Panc1 (cell line): ENCODE data around the gene ZNF443. TPM values are rescaled to one million over a fixed set of nuclear protein-coding genes. Genes with fewer than 3 reads are reported as not detected.

Source experiments
- ATAC-seq: fragments of 200-7000 bp; cut with Tn5 transposase; 2 replicates; pipeline ENCODE4 v1.9.1; 2020; ENCODE audit warnings: mild to moderate bottlenecking, moderate library complexity
- BruUV-seq: library from RNA; stranded (reverse); fragments of 400-500 nt; replicated peaks from 2 replicates; lab custom pipeline; 2021; lab: Mats Ljungman, UMichigan
- CTCF ChIA-PET: fragments of 300-600 bp; sonication (Branson Sonifier 250); formaldehyde crosslinking; loops from one replicate; lab custom pipeline; 2022; ENCODE audit warnings: antibody characterized with exemption; lab: Charles Lee
- POLR2A ChIA-PET: fragments of 300-600 bp; sonication (Branson Sonifier 250); formaldehyde crosslinking; loops from one replicate; lab custom pipeline; 2022; ENCODE audit warnings: antibody characterized with exemption; lab: Charles Lee
- DNase-seq: peaks from one replicate; pipeline ENCODE4 v3.0.0-alpha.2; 2010; ENCODE audit warnings: low read depth, low spot score
- H3K27ac ChIP-seq: 2 replicates; pipeline ENCODE4 v1.5.1; 2011; ENCODE audit warnings: mild to moderate bottlenecking, low read length, inconsistent platforms
- H3K27me3 ChIP-seq: fragments of 200-500 bp; sonication (Bioruptor generic); 2 replicates; pipeline ENCODE4 v1.6.0; 2014; ENCODE audit warnings: low read length, inconsistent platforms; ENCODE audit not compliant: control insufficient read depth, insufficient read depth
- H3K36me3 ChIP-seq: fragments of 200-500 bp; sonication (Bioruptor generic); 2 replicates; pipeline ENCODE4 v1.5.1; 2014; ENCODE audit warnings: inconsistent platforms, mild to moderate bottlenecking, low read length, moderate library complexity; ENCODE audit not compliant: control insufficient read depth, insufficient read depth
- H3K4me1 ChIP-seq: 2 replicates; pipeline ENCODE4 v1.5.1; 2011; ENCODE audit warnings: inconsistent platforms, mild to moderate bottlenecking, low read length, moderate library complexity; ENCODE audit not compliant: control insufficient read depth, insufficient read depth
- H3K4me3 ChIP-seq, 2 experiments: 2 replicates each; pipeline ENCODE4 v1.5.1; 2011 to 2012; ENCODE audit warnings: low read depth in 2 of 2, low read length in 2 of 2, mild to moderate bottlenecking in 2 of 2, inconsistent platforms in 1 of 2, moderate library complexity in 1 of 2
- H3K9me3 ChIP-seq: fragments of 200-500 bp; sonication (Bioruptor generic); 2 replicates; pipeline ENCODE4 v1.5.1; 2014; ENCODE audit warnings: low read depth, mild to moderate bottlenecking, inconsistent platforms, low read length, moderate library complexity; ENCODE audit not compliant: control insufficient read depth, insufficient read depth
- POLR2AphosphoS5 ChIP-seq: IDR thresholded peaks from 2 replicates; pipeline ENCODE4 v1.6.1; 2012; ENCODE audit warnings: mild to moderate bottlenecking, low read depth, low read length, moderate library complexity
- SIN3A ChIP-seq: IDR thresholded peaks from 2 replicates; pipeline ENCODE4 v1.6.1; 2012; ENCODE audit warnings: low read depth, mild to moderate bottlenecking, low read length, moderate library complexity, borderline replicate concordance; ENCODE audit not compliant: insufficient read depth
- TCF7L2 ChIP-seq: IDR thresholded peaks from 2 replicates; pipeline ENCODE4 v1.6.1; 2011; ENCODE audit warnings: mild to moderate bottlenecking, low read depth, low read length, inconsistent platforms
- in situ Hi-C: cut with HindIII; loops from 2 replicates; pipeline ENCODE4 v1.10.0; 2016; ENCODE audit warnings: low sequenced_read_pairs, low pct_unique_long_range_greater_than_20kb
- intact Hi-C: fragments of 100-400 bp; cut with micrococcal nuclease; formaldehyde crosslinking; loops from one replicate; pipeline ENCODE4 v1.10.0; 2022; ENCODE audit not compliant: unreplicated experiment
- total RNA-seq: library from RNA; stranded (reverse); gene quantifications from one replicate; pipeline ENCODE4 v1.2.1, GENCODE V29; 2021; ENCODE audit not compliant: unreplicated experiment
- TF ChIP-seq, protein P1 (sequence below): fragments of 450-650 bp; IDR thresholded peaks from 2 replicates; pipeline ENCODE4 v1.5.1; 2017; ENCODE audit warnings: mild to moderate bottlenecking
- TF ChIP-seq, protein P2 (sequence below), 2 experiments: IDR thresholded peaks; 2 replicates each; pipeline ENCODE4 v1.6.1; 2011 to 2012; ENCODE audit warnings: low read depth in 2 of 2, control low read depth in 1 of 2, low read length in 1 of 2, mild to moderate bottlenecking in 1 of 2, moderate library complexity in 1 of 2; ENCODE audit not compliant: insufficient read depth in 1 of 2

Gene ZNF443
- total RNA-seq, 1 experiment from 2014 or later: 6.0 TPM

DNA sequence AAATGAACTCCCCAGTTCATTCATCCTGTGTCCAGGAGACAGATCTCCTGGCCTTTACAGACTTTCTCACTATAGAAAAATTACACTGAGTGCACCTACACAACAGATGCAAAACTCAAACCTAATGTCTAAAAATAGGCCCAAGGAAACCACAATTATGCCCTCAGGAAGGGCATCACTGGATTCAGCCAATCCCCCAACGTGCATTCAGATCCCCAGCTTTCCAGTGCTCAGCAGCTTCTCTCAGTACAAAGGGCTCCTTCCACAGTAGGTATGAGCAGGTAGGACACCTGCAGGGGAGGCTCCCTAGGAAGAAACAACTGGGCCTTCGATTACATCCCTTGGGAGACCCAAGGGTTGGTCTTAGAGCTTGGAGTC, 41.7 kb upstream of the ZNF443 start:
- ChIA-PET POLR2A (no interaction called here), CTCF (interaction anchor here (0.7 kb wide), 1 partner anchor 309 kb away, joined by 6 read pairs; no protein-coding TSS in a partner anchor)
- H3K36me3 ChIP-seq: no peaks in the 10 kb centered on the region
- no peak overlapping the region for H3K4me3 ChIP-seq
- H3K27me3 ChIP-seq: no peaks in the 10 kb centered on the region
- DNase-seq: no peak
- intact Hi-C loops (no loop called here), in situ Hi-C loops (no loop called here)
- no peaks in the 10 kb centered on the region for H3K9me3 ChIP-seq
- TF ChIP-seq, protein P1, sequence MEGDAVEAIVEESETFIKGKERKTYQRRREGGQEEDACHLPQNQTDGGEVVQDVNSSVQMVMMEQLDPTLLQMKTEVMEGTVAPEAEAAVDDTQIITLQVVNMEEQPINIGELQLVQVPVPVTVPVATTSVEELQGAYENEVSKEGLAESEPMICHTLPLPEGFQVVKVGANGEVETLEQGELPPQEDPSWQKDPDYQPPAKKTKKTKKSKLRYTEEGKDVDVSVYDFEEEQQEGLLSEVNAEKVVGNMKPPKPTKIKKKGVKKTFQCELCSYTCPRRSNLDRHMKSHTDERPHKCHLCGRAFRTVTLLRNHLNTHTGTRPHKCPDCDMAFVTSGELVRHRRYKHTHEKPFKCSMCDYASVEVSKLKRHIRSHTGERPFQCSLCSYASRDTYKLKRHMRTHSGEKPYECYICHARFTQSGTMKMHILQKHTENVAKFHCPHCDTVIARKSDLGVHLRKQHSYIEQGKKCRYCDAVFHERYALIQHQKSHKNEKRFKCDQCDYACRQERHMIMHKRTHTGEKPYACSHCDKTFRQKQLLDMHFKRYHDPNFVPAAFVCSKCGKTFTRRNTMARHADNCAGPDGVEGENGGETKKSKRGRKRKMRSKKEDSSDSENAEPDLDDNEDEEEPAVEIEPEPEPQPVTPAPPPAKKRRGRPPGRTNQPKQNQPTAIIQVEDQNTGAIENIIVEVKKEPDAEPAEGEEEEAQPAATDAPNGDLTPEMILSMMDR: no peak
- TF ChIP-seq, protein P2, sequence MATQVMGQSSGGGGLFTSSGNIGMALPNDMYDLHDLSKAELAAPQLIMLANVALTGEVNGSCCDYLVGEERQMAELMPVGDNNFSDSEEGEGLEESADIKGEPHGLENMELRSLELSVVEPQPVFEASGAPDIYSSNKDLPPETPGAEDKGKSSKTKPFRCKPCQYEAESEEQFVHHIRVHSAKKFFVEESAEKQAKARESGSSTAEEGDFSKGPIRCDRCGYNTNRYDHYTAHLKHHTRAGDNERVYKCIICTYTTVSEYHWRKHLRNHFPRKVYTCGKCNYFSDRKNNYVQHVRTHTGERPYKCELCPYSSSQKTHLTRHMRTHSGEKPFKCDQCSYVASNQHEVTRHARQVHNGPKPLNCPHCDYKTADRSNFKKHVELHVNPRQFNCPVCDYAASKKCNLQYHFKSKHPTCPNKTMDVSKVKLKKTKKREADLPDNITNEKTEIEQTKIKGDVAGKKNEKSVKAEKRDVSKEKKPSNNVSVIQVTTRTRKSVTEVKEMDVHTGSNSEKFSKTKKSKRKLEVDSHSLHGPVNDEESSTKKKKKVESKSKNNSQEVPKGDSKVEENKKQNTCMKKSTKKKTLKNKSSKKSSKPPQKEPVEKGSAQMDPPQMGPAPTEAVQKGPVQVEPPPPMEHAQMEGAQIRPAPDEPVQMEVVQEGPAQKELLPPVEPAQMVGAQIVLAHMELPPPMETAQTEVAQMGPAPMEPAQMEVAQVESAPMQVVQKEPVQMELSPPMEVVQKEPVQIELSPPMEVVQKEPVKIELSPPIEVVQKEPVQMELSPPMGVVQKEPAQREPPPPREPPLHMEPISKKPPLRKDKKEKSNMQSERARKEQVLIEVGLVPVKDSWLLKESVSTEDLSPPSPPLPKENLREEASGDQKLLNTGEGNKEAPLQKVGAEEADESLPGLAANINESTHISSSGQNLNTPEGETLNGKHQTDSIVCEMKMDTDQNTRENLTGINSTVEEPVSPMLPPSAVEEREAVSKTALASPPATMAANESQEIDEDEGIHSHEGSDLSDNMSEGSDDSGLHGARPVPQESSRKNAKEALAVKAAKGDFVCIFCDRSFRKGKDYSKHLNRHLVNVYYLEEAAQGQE (IDR thresholded peaks at IDR 0.05; ENCODE audit: insufficient read depth in 1 of 2, low read depth in 2 of 2, low read length in 1 of 2): no peak
- TF ChIP-seq SIN3A (no peak), POLR2AphosphoS5 (no peak)
- H3K4me1 ChIP-seq: peaks cover 8% of the 10 kb centered on the region; the same call in 1 of the 2 replicates
- no peak overlapping the region for H3K27ac ChIP-seq
- no peak for ATAC-seq
- BruUV-seq: no TSS peak

DNA sequence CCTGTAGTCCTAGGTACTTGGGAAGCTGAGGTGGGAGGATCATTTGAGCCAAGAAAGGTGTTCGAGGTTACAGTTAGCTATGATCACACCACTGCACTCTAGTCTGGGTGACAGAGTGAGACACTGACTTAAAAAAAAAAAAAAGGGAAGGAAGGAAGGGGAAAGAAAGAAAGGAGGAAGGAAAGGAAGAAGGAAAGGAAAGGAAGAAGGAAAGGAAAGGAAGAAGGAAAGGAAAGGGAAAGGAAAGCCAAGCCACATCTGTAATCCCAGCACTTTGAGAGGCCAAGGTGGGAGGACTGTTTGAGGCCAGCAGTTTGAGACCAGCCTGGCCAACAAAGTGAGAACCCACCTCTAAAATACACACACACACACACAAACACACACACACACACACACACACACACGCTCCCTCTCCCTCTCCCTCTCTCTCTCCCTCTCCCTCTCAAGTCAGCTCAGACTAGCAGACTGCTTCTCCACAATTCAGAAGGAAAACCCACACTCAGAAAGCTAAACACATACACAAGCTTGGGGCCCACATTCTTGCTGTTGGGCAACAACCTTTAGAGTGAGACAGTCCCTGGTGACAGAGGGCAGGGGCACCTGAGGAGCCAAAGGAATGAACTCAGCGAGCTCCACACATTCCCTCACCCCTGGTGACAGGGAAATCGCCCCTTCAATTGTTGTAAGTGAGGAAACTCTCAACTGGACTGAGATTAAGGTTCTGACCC, 41.1 kb upstream of the ZNF443 start:
- intact Hi-C loops (no loop called here), in situ Hi-C loops (no loop called here)
- no peak for DNase-seq
- Histone ChIP-seq H3K36me3 (no peaks in the 10 kb centered on the region), H3K9me3 (peaks cover under 1% of the 10 kb centered on the region; the same call in 1 of the 2 replicates), H3K4me1 (peaks cover 8% of the 10 kb centered on the region; the same call in 1 of the 2 replicates), H3K27me3 (no peaks in the 10 kb centered on the region), H3K4me3 (no peak overlapping the region), H3K27ac (no peak overlapping the region)
- BruUV-seq: no TSS peak
- ATAC-seq: no peak
- POLR2A ChIA-PET: interaction anchor here (0.7 kb wide), 1 partner anchor 13 kb away, joined by 4 read pairs; no protein-coding TSS in a partner anchor
- TF ChIP-seq SIN3A: no peak
- no peak for TF ChIP-seq POLR2AphosphoS5
- TF ChIP-seq, protein P2 (IDR thresholded peaks at IDR 0.05; ENCODE audit: insufficient read depth in 1 of 2, low read depth in 2 of 2, low read length in 1 of 2): no peak
- TF ChIP-seq, protein P1: no peak
- TF ChIP-seq TCF7L2: no peak
- CTCF ChIA-PET: no interaction called here
